Left colon (tissue), 2 donors: ENCODE results near the gene UBP1. TPM values are rescaled to one million over a fixed set of nuclear protein-coding genes. Genes with fewer than 3 reads are reported as not detected.
A peak's percentile ranks its signal among the peaks of the same experiment; 100 is the strongest.
"Not testable (repeated sequence)": the region's sequence is repeated elsewhere in the genome, so short reads cannot be mapped to it uniquely, and the experiment has no call there.

Source experiments
- ATAC-seq: fragments of 200-7000 bp; cut with Tn5 transposase; one replicate; pipeline ENCODE4 v1.9.1; 2020; ENCODE audit warnings: mild to moderate bottlenecking, moderate library complexity
- DNase-seq, 2 donors: peaks; one replicate each; pipeline ENCODE4 v3.0.0-alpha.2; 2020
- intact Hi-C, 2 donors: fragments of 100-400 bp; cut with DNase I in 1 of 2; cut with micrococcal nuclease in 1 of 2; formaldehyde crosslinking; loops; one replicate each; pipeline versions ENCODE4 v1.11.2 to v1.14.0; 2022; cut with DNase I, micrococcal nuclease
- total RNA-seq, 2 donors: library from RNA; stranded (reverse); fragmentation: NEBNext Ultra II Directional; extraction: Animal tissue kit (Norgen Biotek cat#: 25700); gene quantifications; one replicate each; pipeline ENCODE4 v1.2.1, GENCODE V29; 2021
- donor health status: DM: no; HTN: no; CAD: no.
- donor health status: DM: yes; HTN: yes; CAD: no.

The UBP1 gene
- total RNA-seq, 2 donors from 2014 or later: 56.5 to 66.8 TPM

DNA sequence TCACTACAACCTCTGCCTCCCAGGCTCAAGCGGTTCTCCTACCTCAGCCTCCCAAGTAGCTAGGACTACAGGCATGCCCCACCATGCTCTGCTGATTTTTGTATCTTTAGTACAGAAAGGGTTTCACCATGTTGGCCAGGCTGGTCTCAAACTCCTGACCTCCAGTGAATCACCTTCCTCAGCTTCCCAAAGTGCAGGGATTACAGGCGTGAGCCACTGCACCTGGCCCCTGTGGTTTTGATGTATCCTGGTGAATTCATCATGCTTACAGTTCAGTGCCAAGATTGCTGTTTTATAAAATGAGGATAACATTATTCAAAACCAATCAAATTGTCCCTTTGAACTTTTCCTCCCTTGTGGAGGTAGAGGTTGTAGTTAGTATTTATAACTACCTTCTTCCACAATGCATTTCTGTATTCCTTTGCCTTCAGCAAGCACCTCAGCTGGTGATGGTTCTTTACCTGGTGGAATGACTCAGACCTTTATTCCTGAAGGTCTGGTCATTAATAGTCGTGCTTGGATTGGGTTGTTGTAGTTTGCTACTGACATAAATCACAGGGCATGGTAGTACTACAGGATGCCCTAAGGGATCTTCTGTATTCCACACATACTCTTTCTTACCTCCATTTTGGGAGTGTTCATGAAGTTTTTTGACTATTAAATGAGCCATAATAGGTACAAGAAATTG lies 76.9 kb downstream of the UBP1 start:
- DNase-seq (no peak), ATAC-seq (no peak)
- intact Hi-C loops: no loop called here

DNA sequence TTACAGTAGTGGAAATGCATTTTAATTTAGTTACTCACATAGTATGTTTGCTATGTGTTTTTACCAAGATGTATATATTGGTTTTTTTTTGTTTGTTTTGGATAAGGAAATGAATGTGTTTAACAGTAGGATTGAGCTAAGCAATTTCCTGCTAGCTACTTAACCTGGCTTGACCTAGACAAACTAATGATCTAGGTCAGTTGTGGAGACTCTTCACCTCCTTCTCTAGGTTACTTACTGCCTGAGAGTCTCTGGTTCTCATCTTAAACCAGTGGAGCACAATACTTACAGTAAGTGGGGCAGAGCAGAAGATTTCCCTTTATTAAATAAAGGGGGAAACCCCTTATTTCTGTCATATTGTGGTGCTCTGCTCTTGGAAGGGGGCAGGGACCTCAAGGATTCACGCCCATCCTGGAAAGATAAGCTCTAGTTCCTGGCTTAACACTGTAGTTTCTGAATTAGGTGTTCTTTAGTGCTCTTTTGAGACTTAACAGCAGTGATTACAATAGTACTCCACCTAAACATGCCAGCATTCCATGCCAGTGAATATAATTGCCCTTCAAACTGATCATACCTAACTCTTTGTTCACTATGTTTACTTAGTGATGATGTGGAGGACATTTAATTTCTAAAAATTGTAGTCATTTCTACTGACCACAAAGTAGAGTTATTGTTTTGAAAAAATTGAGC lies 79.9 kb downstream of the UBP1 start:
- ATAC-seq (peak; percentile 65), DNase-seq (no peak)
- intact Hi-C loops: no loop called here

DNA sequence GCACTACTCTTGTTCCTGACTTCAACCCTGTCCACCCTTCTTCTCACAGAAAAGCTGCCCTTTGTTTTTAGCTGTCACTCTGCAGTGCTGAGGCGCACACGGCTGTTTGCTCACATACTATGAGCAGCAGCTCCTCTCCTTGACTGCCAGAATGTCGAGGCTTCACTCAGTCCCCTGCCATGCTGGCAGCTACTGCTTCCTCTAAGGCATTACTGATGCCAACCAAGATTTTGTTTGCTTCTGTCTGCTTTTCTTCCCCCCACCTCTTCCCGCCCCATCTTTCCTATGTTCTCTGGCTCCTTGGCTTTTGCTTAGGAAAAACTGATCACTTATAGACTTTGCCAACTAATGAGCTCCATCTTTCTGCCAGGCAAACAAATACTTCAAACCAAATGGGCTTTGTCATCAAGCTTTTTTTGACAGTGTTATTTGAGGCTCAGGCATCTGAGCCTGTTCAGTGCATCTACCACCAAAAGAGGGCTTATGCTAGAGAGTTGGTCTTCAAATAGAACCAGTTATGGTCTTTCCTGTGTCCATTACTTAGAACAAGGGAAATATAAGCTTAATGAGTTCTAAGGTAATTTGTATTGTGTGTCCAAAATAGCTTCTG lies 81.9 kb downstream of the UBP1 start:
- DNase-seq: no peak
- intact Hi-C loops: no loop called here
- ATAC-seq: no peak

DNA sequence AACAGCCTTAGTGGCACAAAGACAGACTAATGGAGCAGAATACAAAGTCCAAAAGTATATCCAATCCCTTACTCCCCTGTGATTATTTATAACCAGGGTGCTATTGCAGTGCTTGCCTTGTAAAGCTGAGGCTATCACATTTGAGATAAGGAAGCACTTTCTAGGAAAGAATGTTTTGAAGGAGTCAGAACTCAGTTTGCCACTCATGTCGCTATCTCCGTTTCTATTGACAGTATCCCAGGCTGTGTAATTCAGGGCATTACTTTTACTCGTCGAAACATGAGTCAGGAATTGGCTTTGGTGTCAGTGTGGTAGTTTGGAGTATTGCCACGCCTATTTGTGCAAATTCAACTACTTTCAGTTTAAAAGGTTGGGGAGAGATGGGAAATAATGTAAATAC lies 84.6 kb downstream of the UBP1 start:
- no peak for DNase-seq
- intact Hi-C loops: no loop called here
- ATAC-seq: peak; percentile 91

DNA sequence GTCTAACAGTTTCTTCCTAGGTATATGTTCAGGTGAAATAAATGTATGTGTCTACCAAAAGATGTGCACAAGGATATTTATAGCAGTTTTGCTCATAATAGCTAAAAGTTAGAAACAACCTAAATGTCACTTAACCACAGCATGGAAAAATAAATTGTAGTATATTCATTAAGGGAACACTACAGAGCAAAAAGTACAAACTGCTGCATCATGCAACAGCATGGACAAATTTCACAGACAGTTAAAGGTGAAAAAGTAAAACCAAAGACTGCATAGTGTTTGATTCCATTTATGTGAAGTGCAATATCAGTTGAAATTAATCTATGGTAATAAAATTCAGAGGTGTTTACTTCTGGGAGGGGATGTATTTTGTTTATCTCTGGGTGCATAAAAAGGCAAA lies 100.4 kb downstream of the UBP1 start:
- intact Hi-C loops: no loop called here
- no peak for ATAC-seq

DNA sequence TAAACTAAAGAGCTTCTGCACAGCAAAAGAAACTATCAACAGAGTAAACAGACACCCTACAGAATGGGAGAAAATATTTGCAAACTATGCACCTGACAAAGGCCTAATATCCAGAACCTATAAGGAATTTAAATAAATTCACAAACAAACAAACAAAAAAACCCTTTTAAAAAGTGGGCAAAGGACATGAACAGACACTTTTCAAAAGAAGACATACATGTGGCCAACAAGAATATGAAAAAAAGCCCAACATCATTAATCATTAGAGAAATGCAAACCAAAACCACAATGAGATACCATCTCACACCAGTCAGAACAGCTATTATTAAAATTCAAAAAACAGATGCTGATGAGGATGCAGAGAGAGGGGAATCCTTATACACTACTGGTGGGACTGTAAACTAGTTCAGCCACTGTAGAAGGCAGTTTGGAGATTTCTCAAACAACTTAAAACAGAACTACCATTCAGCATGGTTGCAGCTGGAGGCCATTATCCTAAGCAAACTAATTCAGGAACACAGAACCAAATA lies 101.2 kb downstream of the UBP1 start:
- intact Hi-C loops, DNase-seq: not testable (repeated sequence)

More for the DNA sequence above, 100.4 kb downstream of the UBP1 start:
- no peak for DNase-seq

More for the DNA sequence above, 101.2 kb downstream of the UBP1 start:
- not testable (repeated sequence) for ATAC-seq

Other genes with a start within 250 kb of the UBP1 start
- under 1 TPM; 0.37 to 0.89 TPM for gene SUSD5, start 221.6 kb downstream of the UBP1 start, total RNA-seq
- gene FBXL2, start 163.0 kb downstream of the UBP1 start, total RNA-seq: 1 to 10 TPM in 1 of 2 donors, under 1 TPM in 1; 0.46 to 1.6 TPM